Measurements from ENCODE around the gene ATP11A.

- TF ChIP-seq EZH2 (IDR thresholded peaks at IDR 0.05; ENCODE audit: borderline replicate concordance, low read depth, low read length, severe bottlenecking): no peak
- TF ChIP-seq CTCF (IDR thresholded peaks at IDR 0.05; ENCODE audit: borderline replicate concordance, extremely low read depth, low read length, poor library complexity, severe bottlenecking): no peak
These were observed 71.1 kb downstream of the ATP11A start for GRCh38 chr13:112760931-112761330.

Measured in DND-41 (cell line).